Measurements from ENCODE around the gene PRRG2.

The PRRG2 gene

GRCh38 chr19:49581007-49581508, at the start of gene PRRG2:
TSS of gene PRRG2 (plus strand) at chr19:49581316. CDS start at chr19:49583220, 1,904 bp downstream.
- DNase-seq, result no peak

DNA sequence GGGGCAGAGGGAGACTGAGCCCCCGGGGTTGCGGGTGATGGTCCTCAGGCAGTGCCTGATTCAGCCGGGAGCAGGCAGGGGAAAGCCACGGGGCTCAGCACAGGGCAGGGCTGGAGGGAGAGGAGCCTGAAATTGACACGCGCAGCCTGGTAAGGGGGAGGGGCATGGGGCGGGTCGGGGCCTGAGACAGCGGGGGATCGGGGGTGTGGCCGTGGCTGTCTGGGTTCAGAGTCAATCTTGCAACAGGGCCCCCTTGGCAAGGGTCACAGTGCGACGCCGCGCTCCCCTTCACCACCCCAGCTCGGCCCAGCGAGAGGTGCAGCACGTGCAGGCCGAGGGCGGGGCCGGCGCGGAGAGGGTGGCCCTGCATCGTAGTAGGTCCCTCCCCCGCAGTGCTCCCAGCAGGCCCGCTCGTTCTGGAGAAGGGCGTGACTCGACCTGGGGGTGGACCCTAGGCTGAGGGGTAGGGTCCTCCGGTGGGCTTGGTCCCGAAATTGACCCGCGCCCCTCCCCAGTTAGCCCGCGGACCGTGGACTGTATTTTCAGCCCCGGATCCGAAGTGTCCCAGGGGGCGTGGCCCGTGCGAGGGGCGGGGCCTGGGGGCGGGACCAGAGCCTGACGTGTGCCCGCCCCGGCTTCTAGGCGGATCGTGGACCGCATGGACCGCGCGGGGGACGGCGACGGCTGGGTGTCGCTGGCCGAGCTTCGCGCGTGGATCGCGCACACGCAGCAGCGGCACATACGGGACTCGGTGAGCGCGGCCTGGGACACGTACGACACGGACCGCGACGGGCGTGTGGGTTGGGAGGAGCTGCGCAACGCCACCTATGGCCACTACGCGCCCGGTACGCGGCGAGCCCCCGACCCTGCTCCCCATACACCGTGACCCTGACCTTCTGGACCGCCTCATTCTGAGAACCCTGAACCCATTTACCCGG, 47.3 kb upstream of the PRRG2 start:
- peak; percentile 62 for DNase-seq

GRCh38 chr19:49534632-49535385, 46.3 kb upstream of the PRRG2 start:
- no peak for DNase-seq

- no peak for DNase-seq
Observed at GRCh38 chr19:49536921-49537462, 44.1 kb upstream of the PRRG2 start.

DNA sequence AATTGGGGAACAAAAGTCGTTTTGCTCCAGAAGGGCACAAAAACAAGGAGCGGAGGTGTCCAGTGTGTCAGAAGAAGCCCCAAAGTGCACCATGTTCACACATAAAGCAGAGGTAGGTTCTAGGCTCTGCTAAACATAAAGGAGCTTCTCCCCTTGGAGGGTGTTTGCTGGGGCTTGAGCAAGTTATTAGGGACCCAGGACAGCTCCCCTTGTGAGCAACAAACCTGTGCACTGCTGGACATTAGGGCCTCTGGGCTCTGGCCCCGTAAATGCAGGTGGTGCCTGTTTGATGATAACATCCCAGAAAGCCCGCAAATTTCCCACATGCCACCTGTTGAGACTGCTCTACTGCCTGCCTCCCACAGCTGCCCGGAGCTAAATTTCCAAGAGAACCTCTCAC, 42.5 kb upstream of the PRRG2 start:
- no peak for DNase-seq

DNA sequence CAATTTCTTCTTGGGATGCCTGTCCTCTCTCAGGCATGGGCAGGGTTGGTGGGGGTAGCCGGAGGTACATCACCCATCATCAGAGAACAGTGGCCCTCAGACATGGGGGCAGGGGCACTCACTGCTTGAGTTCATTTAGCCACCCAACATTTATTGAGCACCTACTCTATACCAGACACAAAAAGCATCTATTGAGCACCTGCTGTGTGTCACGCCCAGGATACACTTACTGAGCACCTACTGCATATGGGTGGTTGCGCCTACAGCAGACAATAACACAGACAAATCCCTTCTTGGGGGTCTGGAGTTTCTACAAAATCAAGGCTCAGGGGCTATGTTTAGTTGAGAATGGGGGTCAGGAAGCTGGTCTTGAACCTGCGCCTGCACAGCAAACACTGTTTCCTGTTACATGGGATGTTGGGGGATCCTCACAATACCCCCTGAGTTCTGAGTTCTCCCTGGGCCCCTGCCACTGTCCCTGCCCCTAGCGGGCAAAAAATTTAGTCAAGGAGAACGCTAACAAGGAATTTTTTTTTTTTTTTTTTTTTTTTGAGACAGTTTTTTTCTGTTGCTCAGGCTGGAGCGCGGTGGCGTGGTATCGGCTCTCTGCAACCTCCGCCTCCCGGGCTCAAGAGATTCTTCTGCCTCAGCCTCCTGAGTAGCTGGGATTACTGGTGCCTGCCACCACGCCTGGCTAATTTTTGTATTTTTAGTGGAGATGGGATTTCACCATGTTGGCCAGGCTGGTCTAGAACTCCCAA, 41.7 kb upstream of the PRRG2 start:
- no peak for DNase-seq

DNA sequence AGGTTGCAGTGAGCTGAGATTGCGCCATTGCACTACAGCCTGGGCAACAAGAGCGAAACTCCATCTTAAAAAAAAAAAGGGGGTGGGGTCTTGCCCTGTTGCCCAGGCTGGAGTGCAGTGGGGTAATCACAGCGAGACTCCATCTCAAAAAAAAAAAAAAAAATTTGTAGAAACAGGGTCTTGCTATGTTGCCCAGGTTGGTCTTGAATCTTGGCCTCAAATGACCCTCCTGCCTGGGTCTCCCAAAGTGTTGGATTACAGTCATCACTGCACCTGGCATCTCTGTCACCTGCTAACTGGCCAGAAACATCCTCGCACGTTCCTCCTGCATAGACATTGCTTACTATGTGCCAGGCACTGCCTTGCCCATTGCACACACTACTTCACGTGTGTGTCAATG, 39.2 kb upstream of the PRRG2 start:
- DNase-seq, result no peak

DNA sequence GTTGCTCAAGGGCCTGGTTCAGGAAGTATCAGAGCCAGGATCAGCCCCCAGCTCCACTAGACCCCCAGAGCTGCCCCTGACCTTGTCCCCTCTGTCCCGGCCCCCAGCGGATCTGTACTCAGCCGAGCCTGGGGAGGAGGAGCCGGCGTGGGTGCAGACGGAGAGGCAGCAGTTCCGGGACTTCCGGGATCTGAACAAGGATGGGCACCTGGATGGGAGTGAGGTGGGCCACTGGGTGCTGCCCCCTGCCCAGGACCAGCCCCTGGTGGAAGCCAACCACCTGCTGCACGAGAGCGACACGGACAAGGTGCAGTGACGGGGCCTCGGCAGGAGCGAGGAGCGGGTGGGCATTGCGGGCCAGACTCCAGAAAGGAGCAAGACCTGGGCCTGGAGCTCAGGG, 38.7 kb upstream of the PRRG2 start:
- DNase-seq, result no peak

DNA sequence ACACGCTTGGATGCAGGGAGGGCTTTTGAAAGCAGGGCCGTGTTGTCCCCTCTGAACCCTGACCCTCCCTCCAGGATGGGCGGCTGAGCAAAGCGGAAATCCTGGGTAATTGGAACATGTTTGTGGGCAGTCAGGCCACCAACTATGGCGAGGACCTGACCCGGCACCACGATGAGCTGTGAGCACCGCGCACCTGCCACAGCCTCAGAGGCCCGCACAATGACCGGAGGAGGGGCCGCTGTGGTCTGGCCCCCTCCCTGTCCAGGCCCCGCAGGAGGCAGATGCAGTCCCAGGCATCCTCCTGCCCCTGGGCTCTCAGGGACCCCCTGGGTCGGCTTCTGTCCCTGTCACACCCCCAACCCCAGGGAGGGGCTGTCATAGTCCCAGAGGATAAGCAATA, 38.1 kb upstream of the PRRG2 start:
- no peak for DNase-seq

DNA sequence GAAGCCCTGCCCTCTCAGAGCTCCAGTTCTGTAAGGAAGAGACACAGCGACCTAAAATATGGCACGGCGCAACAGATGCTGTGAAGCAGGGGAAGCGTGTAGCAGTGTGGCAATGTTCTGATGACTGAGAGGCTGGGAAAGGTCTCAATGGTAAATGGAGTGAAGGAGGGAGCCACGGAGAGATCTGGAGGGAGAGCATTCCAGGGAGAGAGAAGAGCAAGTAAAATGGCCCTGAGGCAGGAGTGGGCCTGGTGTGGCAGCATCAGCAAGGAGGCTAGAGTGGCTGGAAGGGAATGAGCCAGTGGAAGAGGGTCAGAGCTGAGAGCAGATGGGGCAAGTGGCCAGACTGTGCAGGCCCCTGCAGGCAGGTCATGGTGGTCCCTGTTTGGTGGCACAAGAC, 37.0 kb upstream of the PRRG2 start:
- DNase-seq, result no peak

GRCh38 chr19:49546825-49547565, 34.1 kb upstream of the PRRG2 start:
- peak; percentile 74 for DNase-seq

DNA sequence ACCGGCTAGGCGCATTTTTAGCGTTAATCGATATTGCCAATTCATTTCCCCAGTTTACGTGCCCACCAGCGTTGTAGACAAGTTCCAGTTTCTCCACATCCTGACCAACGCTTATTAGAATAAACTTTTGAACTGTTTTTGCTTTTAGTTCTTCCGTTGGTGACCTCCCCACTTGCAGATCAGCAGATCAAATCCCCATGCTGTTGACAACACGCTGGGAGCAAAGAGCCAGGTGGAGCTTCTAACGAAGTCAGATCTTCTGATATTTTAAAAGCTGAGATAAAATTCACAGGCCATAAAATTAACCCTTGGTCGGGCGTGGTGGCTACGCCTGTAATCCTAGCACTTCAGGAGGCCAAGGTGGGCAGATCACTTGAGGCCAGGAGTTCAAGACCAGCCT, 32.1 kb upstream of the PRRG2 start:
- DNase-seq, result no peak

DNA sequence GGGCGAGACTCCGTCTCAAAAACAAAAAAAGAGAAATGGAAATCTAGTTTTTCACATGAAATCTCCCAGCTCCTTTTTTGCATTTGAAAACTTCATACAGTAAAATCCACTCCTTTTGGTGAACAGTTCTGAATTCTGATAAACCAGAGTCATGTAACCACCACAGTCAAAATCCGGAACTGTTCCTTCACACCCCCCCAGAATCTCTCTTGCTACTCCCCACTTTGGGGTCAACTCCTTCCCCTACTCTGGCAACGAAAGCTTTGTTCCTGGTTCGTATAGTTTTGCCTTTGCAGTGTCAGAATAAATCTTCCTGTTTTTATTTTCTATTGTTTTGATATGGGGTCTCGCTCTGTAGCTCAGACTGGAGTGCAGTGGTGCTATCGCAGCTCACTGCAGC, 29.6 kb upstream of the PRRG2 start:
- DNase-seq, result no peak

- DNase-seq, result no peak
Observed at GRCh38 chr19:49552749-49553148, 28.4 kb upstream of the PRRG2 start.

DNA sequence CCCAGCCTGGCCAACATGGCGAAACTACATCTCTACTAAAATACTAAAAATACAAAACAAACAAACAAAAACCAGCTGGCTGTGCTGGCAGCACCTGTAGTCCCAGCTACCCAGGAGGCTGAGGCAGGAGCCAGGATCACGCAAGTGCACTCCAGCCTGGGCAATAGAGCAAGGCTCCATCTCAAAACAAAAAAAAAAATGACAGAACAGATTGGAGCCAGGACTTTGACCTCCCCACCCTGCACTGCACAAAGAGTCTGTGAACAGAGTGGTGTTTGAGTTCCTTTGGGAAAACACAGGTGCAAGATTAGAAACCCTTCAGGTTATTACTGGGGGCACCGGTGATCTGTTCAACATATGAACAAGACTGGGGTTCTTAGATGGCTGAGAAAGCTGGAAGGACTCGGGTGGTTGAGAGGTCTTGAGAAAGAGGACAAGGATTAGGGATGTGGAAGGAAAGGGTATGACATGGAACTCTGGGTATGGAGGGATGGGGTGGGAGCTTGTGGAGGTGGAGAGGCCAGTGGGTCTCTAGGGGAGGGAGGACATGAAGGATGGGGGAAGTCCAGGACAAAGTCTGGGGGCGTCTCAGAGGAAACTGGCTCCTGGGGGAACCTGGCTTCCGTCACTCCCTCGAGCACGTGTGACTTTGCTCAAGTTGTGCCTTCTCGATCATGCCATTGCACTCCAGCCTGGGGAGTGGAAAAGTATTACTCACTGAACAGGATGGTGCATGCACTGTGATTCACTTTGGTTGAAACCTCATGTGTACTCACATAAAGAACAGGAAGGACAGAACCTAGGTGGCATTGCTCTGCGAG, 27.5 kb upstream of the PRRG2 start:
- DNase-seq, result no peak

DNA sequence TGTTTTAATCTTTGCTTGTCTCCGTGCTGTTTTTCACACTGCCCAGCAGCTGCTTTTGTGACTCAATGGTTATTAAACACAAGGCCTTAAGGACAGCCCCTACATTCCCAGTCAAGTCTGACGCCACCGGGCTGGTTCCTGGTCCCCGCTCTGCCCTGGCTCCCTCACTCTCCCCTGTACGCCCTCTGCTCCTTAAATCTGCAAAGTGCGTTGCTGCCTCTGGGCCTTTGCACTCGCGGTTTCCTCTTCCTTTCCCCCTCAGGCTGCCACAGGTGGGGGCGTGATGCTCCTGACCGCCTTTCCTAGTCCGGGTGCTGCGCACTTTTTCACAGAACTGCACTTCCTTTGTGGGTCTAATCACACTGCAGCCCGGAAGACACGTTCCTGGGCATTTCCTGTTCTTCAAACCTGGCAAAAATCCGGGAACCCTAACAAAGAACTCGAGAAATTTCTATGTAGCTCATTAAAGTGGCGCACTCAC, 26.4 kb upstream of the PRRG2 start:
- no peak for DNase-seq

- no peak for DNase-seq
Observed at GRCh38 chr19:49555600-49556411, 25.3 kb upstream of the PRRG2 start.

DNA sequence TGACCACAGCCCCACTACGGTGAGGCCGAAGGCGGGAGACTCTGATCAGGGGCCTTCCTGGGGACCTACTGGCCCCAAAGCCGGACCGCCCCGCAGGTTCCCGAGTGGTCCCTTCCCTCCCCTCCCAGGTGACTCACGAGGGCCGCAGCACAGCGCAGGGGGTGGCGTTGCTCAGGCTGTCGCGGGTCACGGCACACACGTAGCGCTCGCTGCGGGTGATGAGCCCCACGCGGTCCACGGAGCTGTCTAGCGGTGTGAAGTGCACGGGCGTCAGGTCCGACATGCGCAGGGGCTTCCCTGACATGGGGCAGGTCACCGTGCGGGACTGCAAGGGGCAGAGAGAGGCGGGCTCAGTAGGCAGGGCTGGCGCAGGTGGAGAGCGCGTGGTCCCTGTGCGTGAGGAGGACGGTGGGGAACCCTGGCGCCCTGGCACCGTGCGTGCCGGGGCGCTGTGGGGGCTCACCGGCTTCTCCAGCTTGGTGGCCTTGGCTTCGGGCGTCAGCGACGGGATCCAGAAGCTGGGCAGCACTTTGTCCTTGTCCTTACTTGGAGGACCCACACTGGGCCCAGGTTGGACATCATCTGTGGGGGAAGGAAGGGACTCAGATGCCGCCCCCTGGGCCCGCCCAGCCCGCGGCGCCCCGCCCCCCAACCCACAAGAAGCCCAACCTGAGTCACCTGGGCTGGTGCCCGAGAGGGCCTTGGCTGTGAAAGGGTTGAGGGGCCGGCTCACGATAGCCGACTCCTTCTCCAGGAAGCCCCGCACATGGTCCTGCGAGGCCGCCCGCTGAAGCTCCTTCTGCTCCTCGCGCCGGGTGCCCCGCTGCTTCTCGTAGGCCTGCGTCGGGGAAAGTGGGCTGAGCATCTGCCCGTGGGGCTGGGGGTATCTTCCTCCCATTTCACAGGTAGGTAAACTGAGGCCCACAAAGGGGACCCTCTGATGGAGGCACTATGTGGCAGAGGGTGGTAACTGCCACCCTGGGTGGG, 24.4 kb upstream of the PRRG2 start:
- no peak for DNase-seq

Data from NCI-H2227 treated with DMSO at 0.1 percent for 48 hours (cell line).